ENCODE measurements around the gene CMC1.

The CMC1 gene

GRCh38 chr3:28300345-28300962 is 59.0 kb downstream of the CMC1 start:
- no peak for DNase-seq (ENCODE audit: low read depth)

GRCh38 chr3:28301688-28302087 is 60.3 kb downstream of the CMC1 start:
- no peak for DNase-seq (ENCODE audit: low read depth)

GRCh38 chr3:28308196-28308595 is 66.8 kb downstream of the CMC1 start:
- no peak for DNase-seq (ENCODE audit: low read depth)

- no peak for DNase-seq (ENCODE audit: low read depth)
These were observed 74.3 kb downstream of the CMC1 start for GRCh38 chr3:28315711-28316110.

- DNase-seq (ENCODE audit: low read depth) = no peak
These were observed 74.8 kb downstream of the CMC1 start for GRCh38 chr3:28316226-28316625.

GRCh38 chr3:28317438-28318022 is 76.1 kb downstream of the CMC1 start:
- DNase-seq (ENCODE audit: low read depth) = no peak

GRCh38 chr3:28320981-28321380 is 79.6 kb downstream of the CMC1 start:
- no peak for DNase-seq (ENCODE audit: low read depth)

- no peak for DNase-seq (ENCODE audit: low read depth)
These were observed 81.0 kb downstream of the CMC1 start for GRCh38 chr3:28322464-28322863.

- no peak for DNase-seq (ENCODE audit: low read depth)
These were observed 85.1 kb downstream of the CMC1 start for GRCh38 chr3:28326458-28326926.

GRCh38 chr3:28328188-28329151 is 87.1 kb downstream of the CMC1 start:
- DNase-seq (ENCODE audit: low read depth) = no peak

GRCh38 chr3:28334552-28334951 is 93.1 kb downstream of the CMC1 start:
- DNase-seq (ENCODE audit: low read depth) = no peak

GRCh38 chr3:28335246-28335645 is 93.8 kb downstream of the CMC1 start:
- no peak for DNase-seq (ENCODE audit: low read depth)

- no peak for DNase-seq (ENCODE audit: low read depth)
These were observed 95.8 kb downstream of the CMC1 start for GRCh38 chr3:28337230-28337629.

GRCh38 chr3:28343144-28343543 is 101.7 kb downstream of the CMC1 start:
- no peak for DNase-seq (ENCODE audit: low read depth)

GRCh38 chr3:28345690-28346089 is 104.3 kb downstream of the CMC1 start:
- no peak for DNase-seq (ENCODE audit: low read depth)

- DNase-seq (ENCODE audit: low read depth) = no peak
These were observed 106.2 kb downstream of the CMC1 start for GRCh38 chr3:28347374-28348264.

- no peak for DNase-seq (ENCODE audit: low read depth)
These were observed 106.8 kb downstream of the CMC1 start for GRCh38 chr3:28348265-28348628.

GRCh38 chr3:28348629-28349468 is 107.4 kb downstream of the CMC1 start, which contains the start of the genes AZI2 and ZCWPW2:
TSS of gene AZI2 (minus strand) at chr3:28348824. CDS start at chr3:28340617, 8,207 bp downstream.
TSS of gene ZCWPW2 (plus strand) at chr3:28348721. CDS start at chr3:28413069, 64,348 bp downstream.
- peak; percentile 82 for DNase-seq (ENCODE audit: low read depth)

- DNase-seq (ENCODE audit: low read depth) = no peak
These were observed 108.1 kb downstream of the CMC1 start for GRCh38 chr3:28349469-28350000.

Measured in stimulated activated CD8-positive, alpha-beta memory T cell treated with anti-CD3 and anti-CD28 coated beads, Interleukin-15, amount 100 ng/mL, for 1 hour (primary cell).